GDM1 (cell line): ENCODE results near the gene SYNDIG1.

Experiments used
- DNase-seq: peaks from one replicate; lab custom pipeline; 2025; lab: John Stamatoyannopoulos, UW

Gene SYNDIG1

GRCh38 chr20:24658920-24659660, 189.7 kb downstream of the SYNDIG1 start:
- DNase-seq: no peak

- DNase-seq: no peak
Observed at GRCh38 chr20:24659835-24660234, 190.4 kb downstream of the SYNDIG1 start.

- no peak for DNase-seq
Observed at GRCh38 chr20:24660651-24661050, 191.2 kb downstream of the SYNDIG1 start.

GRCh38 chr20:24661255-24661654, 191.8 kb downstream of the SYNDIG1 start:
- no peak for DNase-seq

GRCh38 chr20:24662322-24662721, 192.9 kb downstream of the SYNDIG1 start:
- DNase-seq: no peak

- no peak for DNase-seq
Observed at GRCh38 chr20:24662752-24663365, 193.4 kb downstream of the SYNDIG1 start.

GRCh38 chr20:24663496-24663895, 194.1 kb downstream of the SYNDIG1 start:
- DNase-seq: no peak

GRCh38 chr20:24664266-24664986, 195.0 kb downstream of the SYNDIG1 start:
- no peak for DNase-seq

GRCh38 chr20:24665196-24665595, 195.8 kb downstream of the SYNDIG1 start:
- DNase-seq: no peak

- DNase-seq: no peak
Observed at GRCh38 chr20:24665741-24666191, 196.3 kb downstream of the SYNDIG1 start.

- no peak for DNase-seq
Observed at GRCh38 chr20:24667689-24668383, 198.4 kb downstream of the SYNDIG1 start.

GRCh38 chr20:24668384-24668702, 198.9 kb downstream of the SYNDIG1 start:
- DNase-seq: no peak

GRCh38 chr20:24668791-24669190, 199.4 kb downstream of the SYNDIG1 start:
- DNase-seq: no peak

GRCh38 chr20:24669701-24670100, 200.3 kb downstream of the SYNDIG1 start:
- no peak for DNase-seq

- no peak for DNase-seq
Observed at GRCh38 chr20:24670341-24670872, 201.0 kb downstream of the SYNDIG1 start.

- DNase-seq: no peak
Observed at GRCh38 chr20:24670981-24671380, 201.6 kb downstream of the SYNDIG1 start.

- no peak for DNase-seq
Observed at GRCh38 chr20:24672181-24672880, 202.9 kb downstream of the SYNDIG1 start.

- no peak for DNase-seq
Observed at GRCh38 chr20:24672886-24673677, 203.7 kb downstream of the SYNDIG1 start.

GRCh38 chr20:24673678-24674570, 204.5 kb downstream of the SYNDIG1 start:
- DNase-seq: no peak
